NCI-H748 (cell line): ENCODE measurements around the gene COIL.
"Not testable (repeated sequence)": the region's sequence is repeated elsewhere in the genome, so short reads cannot be mapped to it uniquely, and the experiment has no call there.

Source experiments
- DNase-seq: peaks from one replicate; lab custom pipeline; 2025; ENCODE audit not compliant: unreplicated experiment; lab: John Stamatoyannopoulos, UW

The COIL gene

GRCh38 chr17:56960596-56961538 lies at the start of gene COIL:
Gene COIL, minus strand, starts transcription at chr17:56961050. Its CDS starts 31 bp downstream, at chr17:56961019.
- DNase-seq, result peak; percentile 95

GRCh38 chr17:57010487-57010886 lies 49.6 kb upstream of the COIL start:
- no peak for DNase-seq

- DNase-seq, result peak; percentile 72
These were observed 49.0 kb upstream of the COIL start for GRCh38 chr17:57009737-57010445.

GRCh38 chr17:57008958-57009357 lies 48.1 kb upstream of the COIL start:
- DNase-seq, result no peak

GRCh38 chr17:57006040-57006439 lies 45.2 kb upstream of the COIL start:
- no peak for DNase-seq

- peak; percentile 38 for DNase-seq
These were observed 44.2 kb upstream of the COIL start for GRCh38 chr17:57004944-57005579.

- no peak for DNase-seq
These were observed 42.1 kb upstream of the COIL start for GRCh38 chr17:57002904-57003303.

GRCh38 chr17:57001541-57001940 lies 40.7 kb upstream of the COIL start:
- DNase-seq, result no peak

- no peak for DNase-seq
These were observed 36.5 kb upstream of the COIL start for GRCh38 chr17:56997313-56997712.

GRCh38 chr17:56995766-56996165 lies 34.9 kb upstream of the COIL start:
- no peak for DNase-seq

GRCh38 chr17:56994009-56994792 lies 33.4 kb upstream of the COIL start:
- no peak for DNase-seq

GRCh38 chr17:56992364-56992763 lies 31.5 kb upstream of the COIL start:
- DNase-seq, result no peak

- no peak for DNase-seq
These were observed 28.2 kb upstream of the COIL start for GRCh38 chr17:56988901-56989572.

- DNase-seq, result no peak
These were observed 26.5 kb upstream of the COIL start for GRCh38 chr17:56987283-56987834.

GRCh38 chr17:56985371-56986162 lies 24.7 kb upstream of the COIL start:
- no peak for DNase-seq

GRCh38 chr17:56983366-56983765 lies 22.5 kb upstream of the COIL start:
- DNase-seq, result no peak

GRCh38 chr17:56982312-56982711 lies 21.5 kb upstream of the COIL start:
- no peak for DNase-seq

- DNase-seq, result not testable (repeated sequence)
These were observed 19.7 kb upstream of the COIL start for GRCh38 chr17:56980526-56980925.

- DNase-seq, result no peak
These were observed 18.2 kb upstream of the COIL start for GRCh38 chr17:56979091-56979480.
